Subcutaneous adipose tissue (tissue), 4 donors: ENCODE data around the gene CDH5. TPM values are rescaled to one million over a fixed set of nuclear protein-coding genes. Genes with fewer than 3 reads are reported as not detected.

Experiments
- total RNA-seq, 4 donors: library from RNA; depleted of rRNA; stranded (reverse); fragments of >200 nt; gene quantifications; one replicate each; pipeline ENCODE4 v1.1.0, GENCODE V29; 2016
- TF ChIP-seq, protein P1 (sequence below): fragments of 450-650 bp; IDR thresholded peaks from one replicate; pipeline ENCODE4 v1.5.1; 2016; ENCODE audit warnings: low read depth, mild to moderate bottlenecking, control low read depth, antibody characterized with exemption, moderate library complexity

The CDH5 gene
- total RNA-seq, 4 donors from 2014 or later: 28.7 to 155 (median 43.2) TPM

GRCh38 chr16:66425651-66426050 is 59.2 kb downstream of the CDH5 start:
- TF ChIP-seq, protein P1, sequence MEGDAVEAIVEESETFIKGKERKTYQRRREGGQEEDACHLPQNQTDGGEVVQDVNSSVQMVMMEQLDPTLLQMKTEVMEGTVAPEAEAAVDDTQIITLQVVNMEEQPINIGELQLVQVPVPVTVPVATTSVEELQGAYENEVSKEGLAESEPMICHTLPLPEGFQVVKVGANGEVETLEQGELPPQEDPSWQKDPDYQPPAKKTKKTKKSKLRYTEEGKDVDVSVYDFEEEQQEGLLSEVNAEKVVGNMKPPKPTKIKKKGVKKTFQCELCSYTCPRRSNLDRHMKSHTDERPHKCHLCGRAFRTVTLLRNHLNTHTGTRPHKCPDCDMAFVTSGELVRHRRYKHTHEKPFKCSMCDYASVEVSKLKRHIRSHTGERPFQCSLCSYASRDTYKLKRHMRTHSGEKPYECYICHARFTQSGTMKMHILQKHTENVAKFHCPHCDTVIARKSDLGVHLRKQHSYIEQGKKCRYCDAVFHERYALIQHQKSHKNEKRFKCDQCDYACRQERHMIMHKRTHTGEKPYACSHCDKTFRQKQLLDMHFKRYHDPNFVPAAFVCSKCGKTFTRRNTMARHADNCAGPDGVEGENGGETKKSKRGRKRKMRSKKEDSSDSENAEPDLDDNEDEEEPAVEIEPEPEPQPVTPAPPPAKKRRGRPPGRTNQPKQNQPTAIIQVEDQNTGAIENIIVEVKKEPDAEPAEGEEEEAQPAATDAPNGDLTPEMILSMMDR: no peak

DNA sequence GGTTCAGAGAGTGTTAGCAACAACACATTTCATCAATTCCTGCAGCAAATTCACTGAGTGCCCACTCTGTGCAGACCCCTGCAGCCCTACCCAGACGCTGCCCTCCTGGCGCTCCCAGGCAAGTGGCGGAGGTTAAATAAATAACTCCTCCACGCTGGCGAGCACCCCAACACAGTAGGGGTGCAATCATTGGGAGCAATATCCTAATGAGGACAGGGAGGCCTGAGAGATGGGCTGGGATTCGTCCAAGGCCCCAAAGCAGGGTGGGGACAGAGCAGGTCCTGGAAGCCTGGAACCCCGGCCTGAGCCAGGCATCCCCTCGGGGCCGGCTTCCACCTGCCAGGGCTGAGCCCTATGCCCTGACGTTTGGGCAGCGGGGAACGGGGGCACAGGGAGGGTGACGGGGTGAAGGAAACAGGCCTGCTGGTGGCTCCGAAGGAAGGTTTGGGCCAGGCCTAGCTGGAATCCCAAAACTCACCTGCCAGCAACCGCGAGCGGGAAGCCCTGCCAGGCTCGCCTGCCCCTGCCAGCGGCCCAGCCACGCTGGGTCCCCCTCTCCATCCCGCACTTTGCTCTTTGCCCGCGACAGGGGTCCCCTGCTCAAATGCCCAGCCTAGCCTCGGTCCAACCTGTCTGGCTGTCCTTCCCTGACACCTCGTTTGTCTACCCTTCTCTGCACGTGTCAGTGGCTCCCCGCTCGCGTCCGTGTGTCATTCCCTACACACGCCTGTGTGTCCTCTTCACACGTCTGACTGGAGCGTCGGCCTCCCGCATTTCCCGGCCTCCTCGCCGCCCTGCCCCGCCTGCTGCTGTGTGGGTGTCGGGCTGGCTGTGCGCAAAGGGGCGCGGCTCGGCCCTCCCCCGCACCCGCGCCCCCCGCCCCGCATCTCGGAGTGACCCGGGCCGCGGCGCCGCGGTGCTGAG is 59.9 kb downstream of the CDH5 start:
- TF ChIP-seq, protein P1: no peak

- TF ChIP-seq, protein P1: no peak
Measured at GRCh38 chr16:66427036-66427860, 60.8 kb downstream of the CDH5 start, which contains the start of gene BEAN1. Gene BEAN1, plus strand, starts transcription at chr16:66427295. Its CDS starts 10,382 bp downstream, at chr16:66437677.

GRCh38 chr16:66427871-66428681 is 61.6 kb downstream of the CDH5 start:
- TF ChIP-seq, protein P1: no peak

DNA sequence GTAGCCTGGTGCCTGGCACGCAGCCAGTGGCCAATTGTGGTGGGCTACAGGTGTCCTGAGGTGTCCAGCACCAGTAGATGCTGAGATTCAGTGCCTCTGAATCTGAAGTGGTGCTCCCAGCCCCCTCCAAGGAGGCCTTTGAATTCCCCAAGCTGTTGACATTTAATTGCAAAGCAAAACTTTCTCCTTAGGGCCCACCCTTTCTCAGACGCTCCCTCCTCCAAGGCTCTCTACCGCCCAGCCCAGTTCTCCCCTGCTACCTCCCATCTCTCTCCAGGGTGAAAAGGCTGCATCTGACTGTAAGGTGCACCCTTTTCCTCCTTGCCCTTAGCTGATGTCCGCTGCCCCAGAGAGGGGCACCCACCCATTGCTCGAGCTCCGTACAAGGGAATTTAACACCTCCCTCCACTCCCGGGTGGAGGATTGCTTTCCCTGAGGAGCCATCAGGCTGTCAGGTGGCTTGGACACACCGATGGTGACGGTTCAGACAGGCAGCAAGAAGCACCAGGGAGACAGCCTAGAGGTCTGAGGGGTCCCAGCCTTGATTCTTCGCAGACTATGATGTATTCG is 62.3 kb downstream of the CDH5 start:
- TF ChIP-seq, protein P1: no peak

DNA sequence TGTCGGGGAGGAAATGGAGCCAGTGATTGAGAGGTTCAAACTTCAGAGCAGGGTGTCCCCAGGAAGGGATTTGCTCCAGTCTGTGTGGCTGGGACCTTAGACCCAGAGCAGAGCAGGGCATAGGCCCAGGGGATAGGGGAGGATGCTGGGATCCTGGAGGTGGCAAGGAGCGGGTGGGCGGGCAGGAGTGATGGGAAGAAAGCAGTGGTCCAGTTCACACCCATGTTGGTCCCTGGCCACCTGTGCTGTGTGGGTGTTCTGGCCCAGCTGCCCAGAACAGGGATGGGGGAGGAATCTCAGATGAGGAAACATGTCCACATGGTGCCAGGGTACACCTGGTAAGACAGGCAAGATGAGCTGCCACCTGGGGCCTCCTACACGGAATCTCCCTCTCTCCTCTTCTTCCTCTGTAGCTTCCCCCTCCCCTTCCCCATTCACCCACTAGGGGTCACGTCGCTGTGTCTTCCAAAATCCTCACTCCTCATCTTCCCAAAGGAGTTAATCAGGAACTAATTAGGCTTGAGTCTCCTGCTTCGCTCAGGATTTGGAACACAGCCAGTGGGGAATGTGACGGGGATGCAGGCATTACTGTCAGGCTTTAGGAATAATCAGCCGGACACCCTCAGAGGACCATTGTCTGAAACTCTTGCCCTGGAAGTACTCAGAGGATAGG is 62.9 kb downstream of the CDH5 start:
- TF ChIP-seq, protein P1: no peak
